HG02588 (cell line): ENCODE data around the gene LRRC59.
A peak's percentile ranks its signal among the peaks of the same experiment; 100 is the strongest.
"Not testable (repeated sequence)": the region's sequence is repeated elsewhere in the genome, so short reads cannot be mapped to it uniquely, and the experiment has no call there.

Source experiments
- ATAC-seq: cut with Tn5 transposase; IDR thresholded peaks from one replicate; pipeline ENCODE4 v1.9.1; 2021; ENCODE audit warnings: mild to moderate bottlenecking, moderate library complexity; ENCODE audit not compliant: unreplicated experiment

The LRRC59 gene

DNA sequence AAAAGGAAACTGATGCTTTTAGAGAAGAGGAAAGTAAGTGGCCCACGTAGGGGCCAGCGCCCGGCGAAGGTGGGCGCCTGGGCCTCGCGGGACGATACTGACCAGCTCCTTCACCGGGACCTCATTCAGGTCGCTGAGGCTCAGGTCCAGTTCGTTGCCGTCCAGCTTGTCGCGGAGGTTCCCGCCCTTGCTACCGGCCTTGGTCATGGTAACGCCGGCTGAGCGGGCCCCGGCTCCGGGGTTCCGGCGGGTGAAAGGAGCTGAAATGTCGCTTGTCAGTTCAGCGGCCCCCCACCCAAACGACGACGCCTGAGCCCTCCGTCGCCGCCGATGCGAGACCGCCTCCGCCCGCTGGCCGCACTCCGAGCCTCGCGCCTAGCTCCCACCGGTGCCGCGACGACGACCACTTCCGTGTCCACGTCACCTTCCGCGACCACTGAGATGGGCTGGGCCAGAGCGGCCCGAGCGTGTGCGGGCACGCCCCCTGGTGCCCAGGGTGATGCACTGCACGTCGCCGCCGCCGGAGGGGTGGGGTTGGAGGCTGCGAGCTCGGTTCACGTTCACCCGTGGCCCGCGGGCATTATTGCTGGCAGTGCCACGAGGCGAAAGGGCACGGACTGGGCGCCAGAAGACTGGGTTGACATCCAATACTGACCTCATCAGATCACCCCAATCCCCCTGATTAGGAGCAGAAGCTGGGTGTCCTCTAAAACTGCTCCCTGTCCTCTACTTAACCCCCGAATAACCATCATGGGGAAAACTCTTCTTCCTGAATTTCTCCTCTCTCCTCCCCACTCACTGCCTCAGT is at the start of gene LRRC59:
LRRC59 (minus strand) TSS at position 413 of the 808 bp plus-strand sequence; CDS start at position 207, 206 bp downstream.
- peak; percentile 92 for ATAC-seq

GRCh38 chr17:50445730-50446325 is 48.5 kb upstream of the LRRC59 start:
- ATAC-seq: no peak

DNA sequence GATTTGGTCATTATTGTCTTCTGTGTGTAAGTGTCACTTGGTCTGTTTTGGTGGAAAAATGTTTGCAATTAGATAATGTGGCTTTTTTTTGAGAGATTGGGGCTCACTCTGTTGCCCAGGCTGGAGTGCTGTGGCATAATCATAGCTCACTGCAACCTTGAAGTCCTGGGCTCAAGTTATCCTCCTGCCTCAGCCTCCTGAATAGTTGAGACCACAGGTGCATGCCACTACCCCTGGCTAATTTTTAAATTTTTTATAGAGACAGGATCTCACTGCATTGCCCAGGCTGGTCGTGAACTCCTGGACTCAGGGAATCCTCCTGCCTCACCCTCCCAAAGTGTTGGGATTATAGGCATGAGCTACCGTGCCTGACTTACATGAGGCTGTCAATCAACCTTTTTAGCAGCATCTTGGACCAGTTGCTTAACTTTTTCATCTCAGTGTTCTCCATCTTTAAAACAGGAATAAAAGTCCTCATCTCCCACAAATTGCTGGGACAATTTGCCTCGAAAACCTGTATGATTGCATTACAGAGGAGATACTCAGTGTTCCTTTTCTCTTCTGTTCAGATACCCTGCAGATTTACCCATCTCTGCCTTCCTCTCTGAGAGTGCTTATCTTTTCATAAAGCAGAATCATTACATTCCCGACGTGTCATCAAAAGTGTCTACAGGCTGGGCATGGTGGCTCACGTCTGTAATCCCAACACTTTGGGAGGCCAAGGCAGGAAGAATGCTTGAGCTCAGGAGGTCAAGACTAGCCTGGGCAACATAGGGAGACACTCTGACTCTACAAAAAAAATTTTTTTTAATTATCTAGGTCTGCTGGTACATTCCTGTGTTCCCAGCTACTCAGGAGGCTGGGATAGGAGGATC is 47.8 kb upstream of the LRRC59 start:
- ATAC-seq: no peak

DNA sequence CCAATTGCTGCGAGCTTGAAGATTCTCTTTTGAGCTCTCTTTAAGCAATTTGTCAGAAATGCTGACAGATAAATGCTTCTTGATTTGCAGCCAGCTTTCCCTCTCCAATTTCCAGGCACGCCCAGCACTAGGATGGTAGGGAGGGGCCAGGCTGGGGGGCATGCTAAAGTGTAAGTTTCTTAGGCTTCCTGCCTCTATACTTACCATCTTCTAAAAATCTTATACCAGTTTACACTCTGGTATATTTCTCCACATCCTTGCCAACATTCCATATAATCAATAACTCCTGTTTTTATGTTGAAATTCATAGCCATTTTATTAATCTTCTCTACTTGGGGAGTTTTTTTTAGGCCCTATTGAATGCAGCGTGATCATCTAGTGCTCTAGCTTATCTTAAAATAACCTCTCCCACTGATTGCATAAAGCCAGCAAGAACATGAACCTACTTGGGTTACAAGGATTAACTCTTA is 46.2 kb upstream of the LRRC59 start:
- no peak for ATAC-seq

DNA sequence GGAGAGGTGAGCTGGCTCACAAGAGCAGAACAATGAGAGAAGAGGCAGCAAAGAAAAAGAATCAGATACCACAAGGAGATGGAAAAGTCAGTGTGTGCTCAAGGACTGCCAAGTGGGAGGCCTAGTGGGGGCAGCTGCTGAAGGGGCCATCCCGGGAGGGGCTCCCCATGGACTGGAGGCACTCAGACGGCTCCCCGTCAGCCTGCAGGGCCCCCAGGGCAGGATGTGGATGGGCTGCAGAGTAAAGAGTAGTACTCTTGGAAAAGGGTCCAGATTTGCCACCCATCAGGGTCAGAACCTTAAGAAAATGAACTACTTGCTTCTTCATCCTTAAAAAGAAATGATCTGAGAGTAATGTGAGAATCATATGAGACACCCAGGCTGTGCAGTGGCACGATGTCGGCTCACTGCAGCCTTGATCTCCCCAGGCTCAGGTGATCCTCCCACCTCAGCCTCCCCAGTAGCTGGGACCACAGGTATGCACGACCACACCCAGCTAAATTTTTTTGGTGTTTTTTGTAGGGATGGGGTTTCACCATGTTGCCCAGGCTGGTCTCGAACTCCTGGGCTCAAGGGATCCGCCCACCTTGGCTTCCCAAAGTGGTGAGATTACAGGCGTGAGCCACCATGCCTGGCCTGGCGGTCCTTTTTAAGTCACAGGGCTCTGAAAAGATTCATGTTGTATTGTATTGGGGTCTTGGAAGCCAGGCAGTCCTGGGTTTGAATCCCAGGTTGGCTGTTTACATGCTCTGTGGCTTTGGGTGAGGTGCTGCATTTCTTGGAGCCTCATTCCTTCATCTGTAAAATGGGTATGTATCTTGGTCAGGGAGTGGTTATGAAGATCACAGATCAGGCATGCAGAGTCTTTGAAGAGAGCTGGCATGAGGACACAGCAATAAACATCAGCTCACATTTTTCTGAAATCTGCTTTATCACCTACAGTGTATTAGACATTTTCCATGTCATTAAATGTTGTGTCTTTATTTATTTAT is 43.8 kb upstream of the LRRC59 start:
- no peak for ATAC-seq

- no peak for ATAC-seq
These were observed 43.0 kb upstream of the LRRC59 start for GRCh38 chr17:50440172-50440837.

- no peak for ATAC-seq
These were observed 41.7 kb upstream of the LRRC59 start for GRCh38 chr17:50439008-50439407.

DNA sequence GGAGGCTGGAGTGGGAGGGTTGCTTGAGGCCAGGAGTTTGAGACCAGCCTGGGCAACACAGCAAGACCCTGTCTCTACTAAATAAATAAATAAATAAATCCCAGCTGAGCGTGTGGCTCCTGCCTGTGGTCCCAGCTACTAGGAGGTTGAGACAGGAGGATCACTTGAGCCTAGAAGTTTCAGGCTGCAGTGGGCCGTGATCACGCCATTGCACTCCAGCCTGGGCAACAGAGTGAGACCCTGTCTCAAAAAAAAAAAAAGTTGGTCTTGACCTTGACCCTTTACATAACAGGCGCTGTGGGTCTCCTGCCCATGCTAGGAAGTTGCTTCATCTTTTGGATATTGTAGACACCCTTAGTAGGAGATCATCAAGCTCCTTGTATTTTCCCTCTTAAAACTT is 40.1 kb upstream of the LRRC59 start:
- no peak for ATAC-seq

GRCh38 chr17:50432125-50432762 is 34.9 kb upstream of the LRRC59 start:
- ATAC-seq: no peak

GRCh38 chr17:50430821-50431618 is 33.7 kb upstream of the LRRC59 start:
- ATAC-seq: no peak

GRCh38 chr17:50429793-50430192 is 32.5 kb upstream of the LRRC59 start:
- no peak for ATAC-seq

- ATAC-seq: no peak
These were observed 31.6 kb upstream of the LRRC59 start for GRCh38 chr17:50428831-50429424.

DNA sequence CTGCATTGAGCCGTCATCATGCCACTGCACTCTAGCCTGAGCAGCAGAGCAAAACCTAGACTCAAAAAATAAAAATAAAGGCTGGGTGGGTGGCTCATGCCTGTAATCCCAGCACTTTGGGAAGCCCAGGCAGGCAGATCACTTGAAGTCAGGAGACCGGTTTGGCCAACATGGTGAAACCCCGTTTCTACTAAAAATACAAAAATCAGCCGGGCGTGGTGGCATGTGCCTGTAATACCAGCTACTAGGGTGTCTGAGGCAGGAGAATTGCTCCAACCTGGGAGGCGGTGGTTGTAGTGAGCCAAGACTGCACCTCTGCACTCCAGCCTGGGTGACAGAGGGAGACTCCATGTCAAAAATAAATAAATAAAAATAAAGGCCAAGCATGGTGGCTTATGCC is 30.8 kb upstream of the LRRC59 start:
- ATAC-seq: not testable (repeated sequence)

DNA sequence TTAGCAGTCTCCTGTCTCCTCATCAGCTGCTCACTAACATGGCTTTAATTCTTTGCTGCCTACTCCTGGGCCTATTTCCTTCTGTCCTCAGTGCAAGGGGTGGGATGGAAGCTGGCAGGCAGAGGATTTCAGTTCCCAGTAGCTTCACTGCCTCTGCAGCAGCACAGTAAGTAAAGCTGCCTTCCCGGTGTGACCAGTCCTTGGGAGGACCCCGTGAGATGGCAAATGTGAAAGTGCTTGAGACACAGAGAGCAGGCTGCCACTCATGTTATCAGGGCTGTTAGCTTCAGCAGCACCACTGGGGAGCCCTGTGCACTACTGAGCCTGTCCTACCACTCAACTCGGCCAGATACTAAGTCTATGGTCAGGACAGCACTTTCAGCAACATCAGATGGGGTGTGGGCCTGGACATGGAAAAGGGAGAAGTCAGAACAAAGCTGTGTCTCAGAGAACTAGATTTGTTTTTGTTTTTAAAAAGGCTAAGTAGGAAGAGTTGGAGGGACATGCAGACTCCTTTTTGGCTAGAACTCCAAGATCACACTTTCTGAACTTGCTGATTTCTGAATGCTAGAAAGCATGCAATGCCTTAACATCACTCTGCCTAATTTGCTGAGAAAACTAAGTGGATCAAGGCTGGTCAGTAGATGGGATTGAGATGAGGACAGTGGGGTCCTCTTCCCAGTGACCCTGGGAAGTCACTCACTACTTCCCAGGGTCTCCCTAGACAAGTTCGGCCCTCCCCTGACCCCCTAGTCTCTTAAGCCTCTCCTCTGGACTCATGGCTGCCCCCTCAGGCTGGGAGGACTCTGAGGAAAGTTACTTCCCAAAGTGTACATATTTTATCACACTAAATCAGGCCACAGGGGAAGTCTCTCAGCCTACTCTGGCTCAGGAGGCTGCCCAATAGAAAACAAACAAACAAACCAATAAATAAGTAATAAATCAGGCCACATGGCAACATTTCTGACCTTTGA is 29.8 kb upstream of the LRRC59 start:
- ATAC-seq: peak; percentile 15

DNA sequence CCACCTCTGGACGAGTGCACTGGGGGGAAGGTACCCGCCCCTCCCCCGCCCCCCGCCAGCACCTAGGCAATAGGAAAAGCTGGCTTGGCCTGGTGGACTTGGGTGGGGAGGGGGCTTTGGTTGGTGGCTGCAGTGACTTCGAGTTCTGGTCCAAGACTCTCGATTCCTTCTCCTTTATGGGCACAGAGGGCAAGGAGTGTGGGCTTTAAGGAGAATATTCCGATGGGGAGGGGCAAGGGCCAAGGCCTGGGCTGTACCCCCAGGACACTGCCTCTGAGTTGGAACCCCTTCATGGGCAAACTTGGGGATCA is 29.1 kb upstream of the LRRC59 start:
- ATAC-seq: peak; percentile 18

- peak; percentile 51 for ATAC-seq
These were observed 28.6 kb upstream of the LRRC59 start, which contains the start of gene ACSF2 for GRCh38 chr17:50425682-50426471. Gene ACSF2 (plus strand): TSS chr17:50426218. CDS start chr17:50426262, 44 bp downstream.
